CD4-positive, alpha-beta T cell treated with Interleukin-15 for 1 hour (primary cell): ENCODE measurements around the gene PSMB2.
A peak's percentile ranks its signal among the peaks of the same experiment; 100 is the strongest.

Experiments
- DNase-seq: peaks from one replicate; pipeline ENCODE4 v3.0.0-alpha.2; 2020

PSMB2 gene

DNA sequence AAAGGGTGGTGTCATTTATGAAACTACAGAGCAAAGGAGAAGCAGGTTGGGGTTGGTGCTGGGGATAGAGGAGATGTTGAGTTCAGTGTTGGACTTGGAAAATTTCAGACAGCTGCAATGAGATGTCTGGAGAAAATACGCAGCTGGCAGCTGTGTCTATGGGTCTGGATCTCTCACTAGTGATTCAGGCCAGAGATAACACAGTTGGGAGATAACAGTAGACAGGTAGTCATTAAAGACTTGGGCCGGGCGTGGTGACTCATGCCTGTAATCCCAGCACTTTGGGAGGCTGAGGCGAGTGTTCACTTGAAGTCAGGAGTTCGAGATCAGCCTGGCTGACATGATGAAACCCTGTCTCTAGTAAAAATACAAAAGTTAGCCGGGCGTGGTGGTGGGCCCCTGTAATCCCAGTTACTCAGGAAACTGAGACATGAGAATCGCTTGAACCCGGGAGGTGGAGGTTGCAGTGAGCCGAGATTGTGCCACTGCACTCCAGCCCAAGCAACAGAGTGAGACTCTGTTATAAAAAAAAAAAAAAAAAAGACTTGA lies 70.7 kb downstream of the PSMB2 start:
- no peak for DNase-seq

GRCh38 chr1:35569936-35570335 lies 71.4 kb downstream of the PSMB2 start:
- no peak for DNase-seq

DNA sequence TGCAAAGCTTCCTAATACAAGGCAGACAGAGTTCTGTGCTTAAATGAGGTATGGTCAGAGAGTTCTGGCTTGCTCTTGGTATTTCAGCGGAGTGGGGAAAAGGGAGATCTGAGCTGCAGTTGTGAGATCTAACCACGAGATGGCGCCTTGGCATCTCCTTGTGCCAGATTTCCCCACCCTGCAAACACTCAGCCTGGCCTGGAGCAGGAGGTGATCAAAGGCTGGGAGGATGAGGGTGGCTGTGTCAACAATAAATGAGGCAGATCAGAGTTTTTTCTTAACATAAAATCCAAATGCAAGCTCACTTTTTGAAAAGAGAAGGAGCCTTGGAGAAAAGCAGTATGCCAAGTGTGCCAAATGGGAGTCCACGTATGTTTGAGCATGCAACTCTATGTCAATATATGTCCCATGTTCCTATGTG lies 72.3 kb downstream of the PSMB2 start:
- DNase-seq, result peak; percentile 56

DNA sequence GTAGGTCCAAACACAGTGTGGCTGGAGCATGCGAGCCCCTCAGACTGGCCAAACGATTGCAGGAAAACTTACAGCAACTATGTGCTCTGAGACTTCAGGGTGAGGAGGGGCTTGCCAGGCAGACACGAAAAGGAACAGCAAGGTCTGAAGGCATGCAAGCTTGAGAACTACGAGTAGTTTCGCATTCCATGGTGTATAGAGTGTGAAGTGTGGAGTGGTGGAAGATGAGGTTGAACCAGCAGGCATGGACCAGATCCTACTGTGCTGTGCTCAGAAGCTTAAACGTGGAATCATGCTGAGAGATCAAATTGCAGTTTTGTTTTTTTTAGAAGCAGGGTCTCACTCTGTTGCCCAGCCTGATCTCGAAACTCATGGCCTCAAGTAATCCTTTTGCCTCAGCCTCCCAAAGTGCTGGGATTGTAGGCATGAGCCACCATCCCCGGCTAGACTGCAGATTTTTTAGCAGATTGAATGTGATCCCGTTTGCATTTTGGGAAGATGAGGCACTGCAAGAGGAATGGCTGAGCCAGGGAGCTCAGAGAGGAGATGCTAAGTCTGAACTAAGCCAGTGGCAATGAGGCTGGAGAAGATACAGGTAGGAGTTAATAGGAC lies 73.3 kb downstream of the PSMB2 start:
- DNase-seq, result no peak

DNA sequence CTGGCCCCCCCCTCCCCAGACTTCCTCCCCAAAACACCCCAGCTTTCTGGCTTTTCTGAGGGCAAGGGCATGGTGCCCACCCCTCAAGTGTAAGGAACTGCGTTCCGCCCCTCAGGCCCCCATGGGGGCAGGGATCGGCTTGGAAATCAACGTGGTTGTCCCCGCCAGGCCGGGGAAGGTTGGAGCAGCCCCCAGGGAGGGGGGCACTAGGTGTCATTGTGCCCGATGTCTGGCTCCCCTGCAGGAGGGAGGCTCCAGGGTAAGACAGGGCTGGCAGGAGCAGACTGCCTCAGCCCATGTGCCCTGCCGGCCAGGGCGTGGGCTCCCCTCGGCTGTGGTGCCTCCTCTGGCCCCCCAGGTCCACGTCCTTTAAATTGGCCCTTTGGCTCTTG lies 75.6 kb downstream of the PSMB2 start:
- DNase-seq, result no peak

DNA sequence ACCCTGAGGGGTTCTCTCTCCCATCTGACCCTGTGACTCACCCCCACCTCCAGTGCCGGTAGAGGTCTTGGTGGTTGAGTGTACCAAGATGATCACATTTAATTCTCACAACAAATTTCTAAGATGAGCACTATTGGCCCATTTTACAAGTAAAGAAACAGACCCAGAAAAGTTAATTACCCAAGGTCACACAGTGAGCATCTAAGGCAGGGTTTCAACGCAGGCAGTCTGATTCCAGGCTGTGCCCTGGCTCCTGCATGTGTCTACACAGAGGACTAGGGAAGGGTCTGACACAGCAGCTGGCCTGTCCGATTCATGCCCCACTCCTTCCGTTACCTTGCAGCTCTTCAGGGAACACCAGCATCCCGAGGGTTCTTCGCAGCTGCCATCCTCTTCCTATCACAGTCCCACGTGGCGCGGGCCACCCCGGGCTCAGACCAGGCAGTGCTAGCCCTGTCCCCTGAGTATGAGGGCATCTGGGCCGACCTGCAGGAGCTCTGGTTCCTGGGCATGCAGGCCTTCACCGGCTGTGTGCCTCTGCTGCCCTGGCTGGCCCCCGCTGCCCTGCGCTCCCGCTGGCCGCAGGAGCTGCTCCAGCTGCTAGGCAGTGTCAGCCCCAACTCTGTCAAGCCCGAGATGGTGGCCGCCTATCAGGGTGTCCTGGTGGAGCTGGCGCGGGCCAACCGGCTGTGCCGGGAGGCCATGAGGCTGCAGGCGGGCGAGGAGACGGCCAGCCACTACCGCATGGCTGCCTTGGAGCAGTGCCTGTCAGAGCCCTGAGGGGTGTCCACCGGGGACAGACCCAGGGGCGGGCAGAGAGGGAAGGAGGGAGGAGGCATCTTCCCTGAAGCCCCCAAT lies 76.2 kb downstream of the PSMB2 start:
- no peak for DNase-seq

GRCh38 chr1:35564037-35564883 lies 77.1 kb downstream of the PSMB2 start:
- DNase-seq, result peak; percentile 72

DNA sequence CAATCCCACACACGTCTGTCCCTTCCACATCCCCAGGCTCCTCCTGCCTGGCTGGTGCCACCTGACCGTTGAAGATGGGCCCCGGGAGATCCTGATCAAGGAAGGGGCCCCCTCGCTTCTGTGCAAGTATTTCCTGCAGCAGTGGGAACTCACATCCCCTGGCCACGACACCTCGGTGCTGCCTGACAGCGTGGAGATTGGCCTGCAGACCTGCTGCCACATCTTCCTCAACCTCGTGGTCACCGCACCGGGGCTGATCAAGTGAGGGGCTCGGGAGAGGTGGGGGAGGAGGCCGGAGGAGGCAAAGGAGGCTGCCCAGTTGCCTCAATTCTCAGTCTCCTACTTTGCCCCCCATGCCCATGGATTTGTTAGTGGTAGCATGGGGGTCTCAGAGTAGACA lies 78.2 kb downstream of the PSMB2 start:
- DNase-seq, result no peak

DNA sequence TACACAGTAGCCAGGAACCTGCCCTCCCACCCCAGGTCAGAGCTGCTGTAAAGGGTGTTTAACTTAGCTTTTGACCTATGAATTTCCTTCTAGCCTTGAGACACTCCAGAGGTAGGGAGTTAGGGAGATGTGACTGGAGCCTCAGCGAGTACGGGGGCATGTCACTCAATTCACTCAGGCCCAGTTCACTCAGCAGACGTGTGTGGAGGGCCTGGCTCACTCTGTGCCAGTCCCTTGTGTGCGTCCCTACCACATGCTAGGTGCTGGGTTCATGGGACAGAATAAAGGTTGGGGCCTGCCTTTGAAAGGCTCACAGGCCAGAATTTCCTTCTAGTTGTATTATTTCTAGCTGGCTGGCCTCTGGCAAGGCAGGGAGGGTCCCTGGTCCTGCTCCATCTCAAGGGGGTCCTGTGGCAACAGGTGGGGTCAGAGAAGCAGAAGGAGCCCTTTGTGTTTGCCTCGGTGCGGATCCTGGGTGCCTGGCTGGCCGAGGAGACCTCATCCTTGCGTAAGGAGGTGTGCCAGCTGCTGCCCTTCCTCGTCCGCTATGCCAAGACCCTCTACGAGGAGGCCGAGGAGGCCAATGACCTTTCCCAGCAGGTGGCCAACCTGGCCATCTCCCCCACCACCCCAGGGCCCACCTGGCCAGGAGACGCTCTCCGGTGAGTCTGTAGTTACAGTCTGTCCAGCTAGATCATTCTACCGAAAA lies 79.2 kb downstream of the PSMB2 start:
- no peak for DNase-seq

DNA sequence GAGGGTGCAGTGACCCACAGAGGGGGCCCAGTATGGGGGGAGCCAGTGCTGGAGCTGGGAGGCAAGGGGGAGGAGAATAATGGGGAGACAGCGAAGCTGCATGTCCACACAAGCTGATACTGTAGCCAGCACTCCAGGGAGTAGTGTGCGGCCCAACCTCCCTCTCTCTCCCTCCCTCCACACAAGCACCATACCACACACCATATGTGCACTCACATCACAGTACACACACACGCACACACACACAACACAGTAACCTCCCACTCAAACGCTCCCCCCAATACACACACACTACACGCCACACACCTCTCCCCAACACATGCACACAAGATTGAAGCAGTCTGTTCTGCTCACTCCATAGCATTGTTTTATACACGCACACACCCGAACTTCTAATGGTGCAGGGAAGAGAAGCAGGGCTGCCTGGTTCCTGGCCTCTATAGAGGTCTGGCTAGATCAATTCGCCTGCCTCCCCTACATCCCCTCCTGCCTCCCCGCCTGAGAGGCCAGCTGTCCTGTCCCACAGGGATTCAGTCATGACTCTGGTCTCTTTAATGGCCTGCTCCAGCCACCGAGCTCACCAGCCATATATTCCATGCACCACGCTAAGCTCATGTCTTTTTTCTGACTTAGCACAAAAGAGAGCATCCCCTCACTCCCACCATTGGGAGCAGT lies 79.9 kb downstream of the PSMB2 start:
- DNase-seq, result no peak

DNA sequence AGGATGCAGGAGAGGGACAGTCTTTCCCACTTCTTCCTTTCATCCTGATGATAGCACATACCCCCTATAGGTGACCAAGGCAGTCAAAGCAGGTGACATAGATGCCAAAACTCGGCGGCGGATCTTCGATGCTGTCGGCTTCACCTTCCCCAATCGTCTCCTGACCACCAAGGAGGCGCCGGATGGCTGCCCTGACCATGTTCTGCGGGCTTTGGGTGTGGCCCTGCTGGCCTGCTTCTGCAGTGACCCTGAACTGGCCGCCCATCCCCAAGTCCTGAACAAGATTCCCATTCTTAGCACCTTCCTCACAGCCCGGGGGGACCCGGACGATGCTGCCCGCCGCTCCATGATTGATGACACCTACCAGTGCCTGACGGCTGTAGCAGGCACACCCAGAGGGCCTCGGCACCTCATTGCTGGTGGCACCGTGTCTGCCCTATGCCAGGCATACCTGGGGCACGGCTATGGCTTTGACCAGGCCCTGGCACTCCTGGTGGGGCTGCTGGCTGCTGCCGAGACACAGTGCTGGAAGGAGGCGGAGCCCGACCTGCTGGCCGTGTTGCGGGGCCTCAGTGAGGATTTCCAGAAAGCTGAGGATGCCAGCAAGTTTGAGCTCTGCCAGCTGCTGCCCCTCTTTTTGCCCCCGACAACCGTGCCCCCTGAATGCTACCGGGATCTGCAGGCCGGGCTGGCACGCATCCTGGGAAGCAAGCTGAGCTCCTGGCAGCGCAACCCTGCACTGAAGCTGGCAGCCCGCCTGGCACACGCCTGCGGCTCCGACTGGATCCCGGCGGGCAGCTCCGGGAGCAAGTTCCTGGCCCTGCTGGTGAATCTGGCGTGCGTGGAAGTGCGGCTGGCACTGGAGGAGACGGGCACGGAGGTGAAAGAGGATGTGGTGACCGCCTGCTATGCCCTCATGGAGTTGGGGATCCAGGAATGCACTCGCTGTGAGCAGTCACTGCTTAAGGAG lies 80.8 kb downstream of the PSMB2 start:
- DNase-seq, result no peak

DNA sequence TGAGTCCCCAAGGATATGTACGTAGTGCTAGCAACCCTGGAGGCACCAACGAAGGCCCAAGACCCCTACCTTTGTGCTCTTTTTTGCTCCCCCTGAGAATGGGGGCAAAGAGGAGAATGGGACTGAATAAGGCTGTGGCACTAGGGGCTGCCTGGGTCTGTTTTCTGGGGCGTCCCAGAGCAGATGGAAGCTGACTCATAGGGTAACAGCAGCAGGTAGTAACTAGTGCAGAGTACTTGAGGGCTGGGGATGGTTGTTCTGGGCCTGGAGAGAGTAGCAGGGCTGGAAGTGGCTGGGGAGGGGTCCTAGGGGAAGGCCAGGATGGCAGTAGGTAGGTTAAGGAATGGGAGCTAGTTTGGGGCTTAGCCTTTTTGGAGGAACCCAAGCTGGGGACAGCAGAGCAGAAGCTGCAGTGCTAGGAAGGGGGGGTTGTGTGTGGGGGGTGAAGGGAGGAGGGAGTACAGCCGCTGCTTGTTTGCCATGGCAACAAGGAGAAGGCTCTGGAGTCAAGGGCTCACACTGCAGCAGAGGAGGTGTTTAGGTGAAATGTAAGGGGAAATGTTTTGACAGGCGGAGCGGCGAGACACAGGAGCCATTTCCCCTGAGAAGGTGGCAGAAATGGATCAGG lies 81.9 kb downstream of the PSMB2 start:
- peak; percentile 38 for DNase-seq

DNA sequence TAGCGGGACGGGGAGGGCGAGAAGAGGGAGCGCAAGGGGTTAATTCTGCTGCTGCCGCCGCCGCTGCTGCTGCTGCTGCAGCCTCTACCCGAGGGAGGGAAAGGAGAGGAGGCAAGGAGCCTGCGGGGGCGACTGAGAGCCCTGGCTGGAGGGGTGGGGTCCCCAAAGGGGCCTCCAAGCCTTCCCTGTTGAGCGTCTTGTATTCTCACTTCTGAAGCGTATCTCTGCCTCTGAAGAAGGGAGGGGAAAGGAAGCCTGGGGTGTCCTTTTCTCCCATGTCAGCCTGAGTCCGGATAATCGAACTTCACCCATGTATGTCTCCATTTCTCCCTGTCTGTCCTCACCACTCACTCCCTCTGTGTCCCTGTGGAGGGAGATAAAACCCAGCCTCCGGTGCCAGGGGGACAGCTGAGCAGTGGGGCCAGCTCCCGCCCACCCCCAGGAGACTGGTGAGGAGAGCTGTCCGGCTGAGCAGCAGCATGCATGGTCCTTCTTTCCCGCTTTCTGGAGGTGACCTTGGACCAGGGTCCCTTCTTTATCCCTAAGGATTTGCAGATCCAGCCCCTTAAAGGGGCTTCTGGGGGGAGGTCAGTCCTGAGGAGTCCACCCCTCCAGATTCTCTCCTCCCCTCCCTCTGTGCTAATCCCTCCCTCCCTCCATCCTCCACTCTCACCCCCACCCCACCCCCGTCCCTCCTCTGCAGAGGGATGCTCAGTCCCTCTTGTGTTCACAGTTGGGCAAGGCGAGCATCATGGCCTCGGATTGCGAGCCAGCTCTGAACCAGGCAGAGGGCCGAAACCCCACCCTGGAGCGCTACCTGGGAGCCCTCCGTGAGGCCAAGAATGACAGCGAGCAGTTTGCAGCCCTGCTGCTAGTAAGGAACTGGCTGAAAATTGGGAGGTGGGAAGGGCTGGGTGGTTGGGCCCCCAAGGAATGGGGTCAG lies 82.7 kb downstream of the PSMB2 start:
- DNase-seq, result no peak

GRCh38 chr1:35557611-35558373 lies 83.5 kb downstream of the PSMB2 start, which contains the start of gene NCDN:
Gene NCDN, plus strand, starts transcription at chr1:35557799. Its CDS starts 392 bp downstream, at chr1:35558191.
- DNase-seq, result peak; percentile 93

DNA sequence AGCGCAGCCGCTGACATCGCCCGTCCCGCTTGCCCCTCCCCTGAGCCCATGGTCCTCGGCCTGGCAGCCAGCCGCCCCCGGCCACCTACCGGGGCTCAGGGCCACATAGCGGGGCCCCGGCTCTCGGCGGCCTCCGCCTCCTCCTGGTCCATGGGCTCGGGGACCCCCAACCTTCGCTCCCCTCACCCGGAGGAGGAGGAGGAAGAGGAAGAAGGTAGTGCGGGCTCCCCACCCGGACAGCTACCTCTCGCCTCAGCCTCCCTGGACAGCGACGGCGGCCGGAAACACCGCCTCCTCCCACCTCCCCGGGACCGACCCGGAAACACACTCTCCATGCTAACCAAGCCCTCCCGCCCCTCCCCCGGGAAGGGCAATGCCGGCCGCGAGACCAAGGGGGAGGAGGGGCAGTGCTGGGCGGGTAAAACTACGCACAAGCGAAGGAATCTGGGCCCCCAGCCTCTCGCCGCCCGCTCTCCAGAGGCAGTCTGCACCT lies 84.2 kb downstream of the PSMB2 start, which contains the start of gene KIAA0319L:
TSS of gene KIAA0319L (minus strand) at position 286 of the 493 bp plus-strand sequence. CDS start 2,912 bp downstream, outside the sequence.
- no peak for DNase-seq

GRCh38 chr1:35556484-35557117 lies 84.7 kb downstream of the PSMB2 start:
- no peak for DNase-seq
